B cell (primary cell): ENCODE data around the gene GRHPR. TPM values are rescaled to one million over a fixed set of nuclear protein-coding genes. Genes with fewer than 3 reads are reported as not detected.
A peak's percentile ranks its signal among the peaks of the same experiment; 100 is the strongest.

Experiments
- ATAC-seq: fragments of 200-7000 bp; cut with Tn5 transposase; one replicate; pipeline ENCODE4 v1.10.0; 2021; ENCODE audit warnings: low read depth, mild to moderate bottlenecking, moderate number of reproducible peaks, moderate library complexity
- CTCF ChIA-PET: fragments of 350-600 bp; sonication (Branson Sonifier 250); formaldehyde crosslinking; loops from one replicate; lab custom pipeline; 2021; ENCODE audit warnings: antibody characterized with exemption, inconsistent platforms; lab: Charles Lee
- POLR2A ChIA-PET: fragments of 350-600 bp; sonication (Branson Sonifier 250); formaldehyde crosslinking; loops from one replicate; lab custom pipeline; 2021; ENCODE audit warnings: antibody characterized with exemption; lab: Charles Lee
- DNase-seq: peaks from one replicate; pipeline ENCODE4 v3.0.0; 2013
- H2AFZ ChIP-seq: 2 replicates; pipeline ENCODE4 v1.6.1; 2012; ENCODE audit warnings: mild to moderate bottlenecking, low read depth, low read length; ENCODE audit not compliant: insufficient read depth, poor library complexity, severe bottlenecking
- H3K27ac ChIP-seq, 2 donors: 1 replicate in 1 of 2; 2 replicates in 1 of 2; pipeline ENCODE4 v1.5.1; 2012 to 2013; ENCODE audit warnings: low read length in 2 of 2, mild to moderate bottlenecking in 2 of 2, moderate library complexity in 1 of 2
- H3K27me3 ChIP-seq, 4 experiments: fragments of 200-600 bp in 1 of 4; sonication (generic) in 1 of 4; replicated peaks in 1 of 4; 1 replicate in 2 of 4; 2 replicates in 2 of 4; pipeline versions ENCODE4 v1.6.1 to v1.7.0; 2013 to 2016; ENCODE audit warnings: low read length in 3 of 4, mild to moderate bottlenecking in 2 of 4, mixed read lengths in 1 of 4, moderate library complexity in 1 of 4; ENCODE audit not compliant: insufficient read depth in 4 of 4, control insufficient read depth in 3 of 4; ENCODE audit errors: control extremely low read depth in 1 of 4
- H3K36me3 ChIP-seq, 2 experiments: replicated peaks in 1 of 2; 1 replicate in 1 of 2; 2 replicates in 1 of 2; pipeline versions ENCODE4 v1.6.1 to v1.7.1; 2013; ENCODE audit warnings: low read length in 1 of 2; ENCODE audit not compliant: insufficient read depth in 2 of 2, control insufficient read depth in 1 of 2; ENCODE audit errors: control extremely low read depth in 1 of 2, extremely low read depth in 1 of 2
- H3K4me1 ChIP-seq, 2 donors: fragments of 200-600 bp in 1 of 2; sonication (generic) in 1 of 2; 1 replicate in 1 of 2; 2 replicates in 1 of 2; pipeline versions ENCODE4 v1.5.1 to v1.6.1; 2013 to 2017; ENCODE audit warnings: low read length in 2 of 2; ENCODE audit not compliant: control insufficient read depth in 2 of 2, insufficient read depth in 2 of 2
- H3K4me2 ChIP-seq: replicated peaks from 2 replicates; pipeline ENCODE3; 2012; ENCODE audit warnings: mild to moderate bottlenecking, low read depth, low read length; ENCODE audit not compliant: poor library complexity, severe bottlenecking
- H3K4me3 ChIP-seq, 5 experiments: fragments of 200-600 bp in 1 of 5; sonication (generic) in 1 of 5; 1 replicate in 3 of 5; 2 replicates in 2 of 5; pipeline versions ENCODE4 v1.5.1 to v1.7.0; 2011 to 2016; ENCODE audit warnings: low read length in 4 of 5, mild to moderate bottlenecking in 4 of 5, low read depth in 2 of 5, control low read depth in 1 of 5, moderate library complexity in 1 of 5; ENCODE audit not compliant: insufficient read depth in 1 of 5; ENCODE audit errors: control extremely low read depth in 1 of 5, extremely low read depth in 1 of 5
- H3K79me2 ChIP-seq: fragments of 200-600 bp; sonication (generic); one replicate; pipeline ENCODE4 v1.6.0; 2016; ENCODE audit warnings: low read length; ENCODE audit not compliant: control insufficient read depth, insufficient read depth
- H3K9ac ChIP-seq: fragments of 200-600 bp; sonication (generic); 2 replicates; pipeline ENCODE4 v1.6.1; 2017; ENCODE audit warnings: mild to moderate bottlenecking, low read length, moderate library complexity
- H3K9me3 ChIP-seq, 3 donors: one replicate each; pipeline versions ENCODE4 v1.6.1 to v1.7.1; 2013; ENCODE audit warnings: low read length in 2 of 3; ENCODE audit not compliant: control insufficient read depth in 2 of 3, insufficient read depth in 1 of 3; ENCODE audit errors: control extremely low read depth in 1 of 3
- H4K20me1 ChIP-seq: 2 replicates; pipeline ENCODE4 v1.6.0; 2012; ENCODE audit warnings: mild to moderate bottlenecking, low read length; ENCODE audit not compliant: insufficient read depth, control insufficient read depth, poor library complexity, severe bottlenecking
- H3K27ac Mint-ChIP-seq: one replicate; pipeline ENCODE4 v1.8.0; 2021; ENCODE audit warnings: mixed read lengths
- H3K27me3 Mint-ChIP-seq: one replicate; pipeline ENCODE4 v1.8.0; 2021; ENCODE audit warnings: mixed read lengths
- H3K4me1 Mint-ChIP-seq: one replicate; pipeline ENCODE4 v1.8.0; 2021; ENCODE audit warnings: mixed read lengths
- H3K4me3 Mint-ChIP-seq: one replicate; pipeline ENCODE4 v1.8.0; 2021; ENCODE audit warnings: mixed read lengths
- H3K9me3 Mint-ChIP-seq: one replicate; pipeline ENCODE4 v1.8.0; 2022; ENCODE audit warnings: mixed read lengths; ENCODE audit not compliant: insufficient read depth
- CTCF ChIP-seq: fragments of 200-600 bp; IDR thresholded peaks from one replicate; pipeline ENCODE4 v1.8.0; 2022; ENCODE audit warnings: antibody characterized with exemption, mild to moderate bottlenecking
- EZH2 ChIP-seq: IDR thresholded peaks from 2 replicates; pipeline ENCODE4 v1.6.1; 2012; ENCODE audit warnings: borderline replicate concordance, low read depth, mild to moderate bottlenecking, moderate library complexity, low read length; ENCODE audit not compliant: insufficient read depth, poor library complexity, severe bottlenecking
- WGBS: methylation state at CpG from one replicate; pipeline ENCODE4 v1.1.5; 2013; ENCODE audit warnings: missing lambda C conversion rate; ENCODE audit not compliant: insufficient coverage; 5-methylcytosine and 5-hydroxymethylcytosine counted together
- intact Hi-C: fragments of 100-400 bp; cut with micrococcal nuclease; formaldehyde crosslinking; loops from one replicate; pipeline ENCODE4 v1.10.0; 2022
- polyA plus RNA-seq: library from polyadenylated mRNA; depleted of rRNA; stranded (reverse); fragments of >200 nt; gene quantifications from 2 replicates; pipeline ENCODE4 v1.2.3, GENCODE V29; 2012
- total RNA-seq, 2 donors: library from RNA; stranded (reverse); fragments of 120-200 nt in 1 of 2; gene quantifications; 1 replicate in 1 of 2; 2 replicates in 1 of 2; pipeline versions ENCODE4 v1.2.3 to v1.2.4, GENCODE V29; 2013 to 2022

GRHPR gene
- total and polyA plus RNA-seq, 2 donors (not counting 1 experiment from before 2014, with no cell fraction given), result 121 to 138 TPM

- no peak for TF ChIP-seq CTCF
- TF ChIP-seq EZH2, result no peak
- Histone ChIP-seq H4K20me1 (no peaks in the 10 kb centered on the region), H3K4me3 (peak within 1 kb of the TSS; percentile 27 to 93 (median 89)), H3K4me1 (peaks cover 24 to 26% of the 10 kb centered on the region in 2 donors), H3K36me3 (peaks cover 0 to 15% of the 10 kb centered on the region in 2 experiments), H3K27me3 (peaks cover 0 to 4% (median 2%) of the 10 kb centered on the region in 4 experiments), H3K9me3 (no peaks in the 10 kb centered on the region), H2AFZ (peak within 1 kb of the TSS; percentile 91), H3K9ac (peak within 1 kb of the TSS; percentile 83), H3K27ac (peak within 1 kb of the TSS; percentile 57 to 62), H3K79me2 (peaks cover 31% of the 10 kb centered on the region), H3K4me2 (peak within 1 kb of the TSS; percentile 98)
- DNase-seq, result peak; percentile 96
- Mint-ChIP-seq H3K4me3 (peak within 1 kb of the TSS; percentile 94), H3K9me3 (no peaks in the 10 kb centered on the region), H3K27ac (peak within 1 kb of the TSS; percentile 95), H3K4me1 (peaks cover 32% of the 10 kb centered on the region), H3K27me3 (peaks cover 6% of the 10 kb centered on the region)
- intact Hi-C loops, result loop anchor here (1.0 to 10.0 kb wide), 6 partner anchors 20 to 417 kb away; partner anchors contain the start of genes EXOSC3, GRHPR, SLC25A51 and TOMM5
- CTCF ChIA-PET, result interaction anchor here (0.9 to 1.2 kb wide), 6 partner anchors 8 to 613 kb away, joined by 3 to 4 read pairs (median 3); no protein-coding TSS in a partner anchor
- POLR2A ChIA-PET, result interaction anchor here (0.6 to 2.0 kb wide), 4 partner anchors 20 to 107 kb away, joined by 3 to 10 read pairs (median 5); partner anchors contain the start of genes FBXO10, TOMM5 and ZBTB5
- peak; percentile 99 for ATAC-seq
- 5% methylated on average over 56 of the region's 56 CpGs for WGBS
Observed at GRCh38 chr9:37485389-37486255, 63.1 kb downstream of the GRHPR start, which contains the start of gene POLR1E. Gene POLR1E (plus strand): TSS chr9:37485948. CDS start chr9:37486048, 100 bp downstream.
